Heart left ventricle (tissue), 13 donors: ENCODE data around the gene RPS8.

Experiments used
- CTCF ChIP-seq, 12 donors: fragments of 200-600 bp; sonication (generic) in 4 of 12; IDR thresholded peaks; one replicate each; pipeline versions ENCODE4 v1.5.0 to v1.8.0; 2018 to 2022; ENCODE audit warnings: antibody characterized with exemption in 12 of 12, mild to moderate bottlenecking in 5 of 12
- POLR2A ChIP-seq, 2 donors: fragments of 450-650 bp; IDR thresholded peaks; one replicate each; pipeline ENCODE4 v1.6.1; 2017; ENCODE audit warnings: antibody characterized with exemption in 2 of 2, mild to moderate bottlenecking in 2 of 2, moderate library complexity in 2 of 2
- donor health status: ischemic (EF 13 %, LVEDD 7.1; RV severe dilation, severe dysfunction).
- donor health status: DM: no; HTN: yes; CAD: no.
- donor health status: DM: no; HTN: no; CAD: no.
- donor health status: ischemic (EF 25% LVEDD 6.9; RV normal size, moderate dysfunction).
- donor health status: ischemic (EF 25% LVEDD 5.7; RV mildly dilated, moderate dysfunction).
- donor health status: ischemic (EF 35%, LVEDD 5.7; RV mildly dilated, moderate dysfunction).
- donor health status: nonischemic (EF 11% LVEDD 7.7; RV severe dilation, severe dysfunction).
- donor health status: DM: yes; HTN: yes; CAD: no.
- donor health status: PGD.
- donor health status: ischemic (EF 29% LVEDD 5.4; RV normal size, mild dysfunction).
- donor health status: nonischemic (EF 23%, LVEDD 6.1; RV moderate dilation, normal function).

GRCh38 chr1:44735992-44736391, 39.3 kb upstream of the RPS8 start:
- TF ChIP-seq CTCF (IDR thresholded peaks at IDR 0.05), result no peak
- no peak for TF ChIP-seq POLR2A (IDR thresholded peaks at IDR 0.05)
